K562 (cell line): ENCODE results near the gene DNAJC12. TPM values are rescaled to one million over a fixed set of nuclear protein-coding genes. Genes with fewer than 3 reads are reported as not detected.
A peak's percentile ranks its signal among the peaks of the same experiment; 100 is the strongest.

Experiments used
- CREB1 ChIP-seq, 2 experiments: sonication (generic) in 1 of 2; formaldehyde crosslinking in 1 of 2; IDR thresholded peaks; 2 replicates each; pipeline versions ENCODE4 v1.6.1 to v1.8.0; 2012 to 2022; ENCODE audit warnings: inconsistent platforms in 1 of 2, mild to moderate bottlenecking in 1 of 2, missing genetic modification reagents in 1 of 2, moderate library complexity in 1 of 2
- EGR1 ChIP-seq: fragments of 450-650 bp; conservative IDR thresholded peaks from 2 replicates; pipeline ENCODE4 v1.6.1; 2017; ENCODE audit warnings: mild to moderate bottlenecking
- NONO ChIP-seq, 2 experiments: fragments of 200-400 bp in 1 of 2; fragments of 450-650 bp in 1 of 2; formaldehyde crosslinking in 1 of 2; IDR thresholded peaks; 2 replicates each; pipeline ENCODE4 v1.6.1; 2017; ENCODE audit warnings: low read depth in 2 of 2, mild to moderate bottlenecking in 2 of 2, moderate library complexity in 2 of 2, low read length in 1 of 2
- RREB1 ChIP-seq: fragments of 250-450 bp; sonication (Bioruptor Pico); IDR thresholded peaks from 2 replicates; pipeline ENCODE4 v1.4.0; 2020
- SIN3B ChIP-seq: fragments of 450-650 bp; IDR thresholded peaks from 2 replicates; pipeline ENCODE4 v1.6.1; 2017; ENCODE audit warnings: low read depth, mild to moderate bottlenecking, moderate library complexity
- SMAD2 ChIP-seq: fragments of 150-350 bp; IDR thresholded peaks from 2 replicates; pipeline ENCODE4 v1.6.1; 2014; ENCODE audit warnings: low read depth, mild to moderate bottlenecking, low read length
- SMARCA5 ChIP-seq: fragments of 450-650 bp; IDR thresholded peaks from 2 replicates; pipeline ENCODE4 v1.6.1; 2016
- SPI1 ChIP-seq: IDR thresholded peaks from 2 replicates; pipeline ENCODE4 v1.6.1; 2011; ENCODE audit warnings: low read depth, low read length, control low read depth, borderline replicate concordance
- U2AF1 ChIP-seq: fragments of 200-400 bp; formaldehyde crosslinking; optimal IDR thresholded peaks from 2 replicates; pipeline ENCODE3; 2017; ENCODE audit warnings: mild to moderate bottlenecking, low read depth, low read length, moderate library complexity
- ZC3H4 ChIP-seq: sonication (generic); formaldehyde crosslinking; IDR thresholded peaks from 2 replicates; pipeline ENCODE4 v1.9.0; 2021; ENCODE audit warnings: missing genetic modification reagents, borderline replicate concordance
- ZNF764 ChIP-seq: fragments of 250-450 bp; sonication (Bioruptor Pico); IDR thresholded peaks from 2 replicates; pipeline ENCODE4 v1.4.0; 2020; ENCODE audit warnings: low read depth, mild to moderate bottlenecking, moderate library complexity
- ZSCAN29 ChIP-seq: fragments of 450-650 bp; IDR thresholded peaks from 2 replicates; pipeline ENCODE4 v1.6.1; 2017
- polyA plus RNA-seq, 8 experiments: library from polyadenylated mRNA; depleted of rRNA in 4 of 8; stranded (reverse) in 5 of 8; unstranded in 3 of 8; fragments of >200 nt; fragmentation: Nextera tagmentation in 2 of 8; fragmentation: Illumina TruSeq in 1 of 8; extraction: Ambion mirVana in 2 of 8; extraction: Trizol in 1 of 8; gene quantifications; 2 replicates each; pipeline versions ENCODE4 v1.2.1 to v1.2.3, GENCODE V29; 2011 to 2014; ENCODE audit warnings: inconsistent platforms in 1 of 8, missing spikeins in 1 of 8
- total RNA-seq, 7 experiments: library from RNA; depleted of rRNA in 6 of 7; stranded (reverse); fragments of >200 nt in 6 of 7; fragmentation: Illumina TruSeq in 2 of 7; extraction: Trizol in 2 of 7; gene quantifications; 2 replicates each; pipeline versions ENCODE4 v1.2.1 to v1.2.3, GENCODE V29; 2011 to 2021; ENCODE audit warnings: low replicate concordance in 1 of 7
- TF ChIP-seq, protein P1 (sequence below), 3 experiments: fragments of 200-800 bp in 1 of 3; fragments of 250-450 bp in 1 of 3; fragments of 450-650 bp in 1 of 3; sonication (Bioruptor Pico) in 1 of 3; sonication (Bioruptor generic) in 1 of 3; formaldehyde crosslinking in 1 of 3; IDR thresholded peaks; 2 replicates each; pipeline versions ENCODE4 v1.6.1 to v1.8.0; 2016 to 2022; ENCODE audit warnings: mild to moderate bottlenecking in 2 of 3, missing genetic modification characterization in 2 of 3, missing compliant biosample characterization in 1 of 3, moderate library complexity in 1 of 3
- TF ChIP-seq, protein P2 (sequence below), 2 experiments: fragments of 250-450 bp in 1 of 2; fragments of 450-650 bp in 1 of 2; sonication (Bioruptor Pico) in 1 of 2; IDR thresholded peaks; 2 replicates each; pipeline versions ENCODE4 v1.6.1 to v1.8.0; 2016 to 2021; ENCODE audit warnings: mild to moderate bottlenecking in 2 of 2, moderate library complexity in 2 of 2, missing compliant biosample characterization in 1 of 2, missing genetic modification characterization in 1 of 2

Gene DNAJC12
- total and polyA plus RNA-seq, 9 of the 15 experiments (the other 6 are each of a cell fraction or from before 2014, with no cell fraction given) = 7.4 to 95.9 (median 68.5) TPM

GRCh38 chr10:67884842-67885670, 47.1 kb upstream of the DNAJC12 start (continued):
- TF ChIP-seq, protein P1, sequence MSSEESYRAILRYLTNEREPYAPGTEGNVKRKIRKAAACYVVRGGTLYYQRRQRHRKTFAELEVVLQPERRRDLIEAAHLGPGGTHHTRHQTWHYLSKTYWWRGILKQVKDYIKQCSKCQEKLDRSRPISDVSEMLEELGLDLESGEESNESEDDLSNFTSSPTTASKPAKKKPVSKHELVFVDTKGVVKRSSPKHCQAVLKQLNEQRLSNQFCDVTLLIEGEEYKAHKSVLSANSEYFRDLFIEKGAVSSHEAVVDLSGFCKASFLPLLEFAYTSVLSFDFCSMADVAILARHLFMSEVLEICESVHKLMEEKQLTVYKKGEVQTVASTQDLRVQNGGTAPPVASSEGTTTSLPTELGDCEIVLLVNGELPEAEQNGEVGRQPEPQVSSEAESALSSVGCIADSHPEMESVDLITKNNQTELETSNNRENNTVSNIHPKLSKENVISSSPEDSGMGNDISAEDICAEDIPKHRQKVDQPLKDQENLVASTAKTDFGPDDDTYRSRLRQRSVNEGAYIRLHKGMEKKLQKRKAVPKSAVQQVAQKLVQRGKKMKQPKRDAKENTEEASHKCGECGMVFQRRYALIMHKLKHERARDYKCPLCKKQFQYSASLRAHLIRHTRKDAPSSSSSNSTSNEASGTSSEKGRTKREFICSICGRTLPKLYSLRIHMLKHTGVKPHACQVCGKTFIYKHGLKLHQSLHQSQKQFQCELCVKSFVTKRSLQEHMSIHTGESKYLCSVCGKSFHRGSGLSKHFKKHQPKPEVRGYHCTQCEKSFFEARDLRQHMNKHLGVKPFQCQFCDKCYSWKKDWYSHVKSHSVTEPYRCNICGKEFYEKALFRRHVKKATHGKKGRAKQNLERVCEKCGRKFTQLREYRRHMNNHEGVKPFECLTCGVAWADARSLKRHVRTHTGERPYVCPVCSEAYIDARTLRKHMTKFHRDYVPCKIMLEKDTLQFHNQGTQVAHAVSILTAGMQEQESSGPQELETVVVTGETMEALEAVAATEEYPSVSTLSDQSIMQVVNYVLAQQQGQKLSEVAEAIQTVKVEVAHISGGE (CRISPR knock-in tag; IDR thresholded peaks at IDR 0.05) = 0 out of 6 replicates have a peak, but pooled peaks of 1 of the 3 experiments have one; percentile 47
- TF ChIP-seq ZSCAN29 (peak; percentile 11), SIN3B (peak; percentile 88), CREB1 (IDR thresholded peaks at IDR 0.05) (peak; percentile 28; the same call in 1 of the 2 replicates), CREB1 (CRISPR knock-in tag; IDR thresholded peaks at IDR 0.05) (no peak), SMARCA5 (no peak), SMAD2 (no peak), RREB1 (CRISPR knock-in tag) (0 out of 2 replicates have a peak, but pooled peaks have one; percentile 17), SPI1 (0 out of 2 replicates have a peak, but pooled peaks have one; percentile 15), ZC3H4 (CRISPR knock-in tag) (peak; percentile 59; the same call in 1 of the 2 replicates), U2AF1 (peak; percentile 26), EGR1 (peak; percentile 38), NONO (IDR thresholded peaks at IDR 0.05; ENCODE audit: low read depth in 2 of 2, low read length in 1 of 2) (peak in 1 of 2 experiments; percentile 63), ZNF764 (no peak)
- TF ChIP-seq, protein P2, sequence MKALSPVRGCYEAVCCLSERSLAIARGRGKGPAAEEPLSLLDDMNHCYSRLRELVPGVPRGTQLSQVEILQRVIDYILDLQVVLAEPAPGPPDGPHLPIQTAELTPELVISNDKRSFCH (CRISPR knock-in tag; IDR thresholded peaks at IDR 0.05) = no peak
- TF ChIP-seq, protein P2 (tag; IDR thresholded peaks at IDR 0.05) = 0 out of 2 replicates have a peak, but pooled peaks have one; percentile 40
